ENCODE data around the gene TMC5. TPM values are rescaled to one million over a fixed set of nuclear protein-coding genes. Genes with fewer than 3 reads are reported as not detected.
"Not testable (repeated sequence)": the region's sequence is repeated elsewhere in the genome, so short reads cannot be mapped to it uniquely, and the experiment has no call there.

The TMC5 gene
- polyA plus RNA-seq, 3 donors, result not detected

GRCh38 chr16:19392352-19392751 is 25.3 kb upstream of the TMC5 start:
- H3K9me3 Mint-ChIP-seq, result peaks cover 0 to 22% (median 12%) of the 10 kb centered on the region in 7 donors
- no peaks in the 10 kb centered on the region for H3K36me3 Mint-ChIP-seq
- Histone ChIP-seq H3K79me2 (ENCODE audit: insufficient read depth, low read length) (no peaks in the 10 kb centered on the region), H3K36me3 (replicated peaks in 1 of 2; ENCODE audit: control insufficient read depth in 1 of 2, insufficient read depth in 2 of 2, low read length in 2 of 2) (no peaks in the 10 kb centered on the region), H3K27ac (ENCODE audit: low read depth in 1 of 2, low read length in 2 of 2) (no peak overlapping the region), H3K9me3 (replicated peaks in 1 of 2; ENCODE audit: control insufficient read depth in 1 of 2, insufficient read depth in 1 of 2, low read length in 2 of 2) (peaks cover 4 to 5% of the 10 kb centered on the region in 2 donors), H4K20me1 (ENCODE audit: insufficient read depth, low read length) (no peaks in the 10 kb centered on the region), H3K4me1 (ENCODE audit: control insufficient read depth in 1 of 2, insufficient read depth in 2 of 2, low read length in 2 of 2) (no peaks in the 10 kb centered on the region), H3K4me2 (replicated peaks; ENCODE audit: extremely low read depth, low read length, poor library complexity, severe bottlenecking) (no peak overlapping the region), H2AFZ (ENCODE audit: insufficient read depth, low read depth, low read length, poor library complexity, severe bottlenecking) (no peak overlapping the region), H3K4me3 (replicated peaks in 1 of 3; ENCODE audit: low read depth in 2 of 3, low read length in 3 of 3) (no peak overlapping the region), H3K9ac (ENCODE audit: insufficient read depth, low read length, poor library complexity, severe bottlenecking) (no peak overlapping the region), H3K27me3 (ENCODE audit: control insufficient read depth in 2 of 2, insufficient read depth in 2 of 2, low read length in 2 of 2) (peaks cover 0 to 2% of the 10 kb centered on the region in 2 donors)
- H3K4me3 Mint-ChIP-seq, result no peak overlapping the region
- peaks cover 5 to 16% (median 8%) of the 10 kb centered on the region in 3 donors for H3K27me3 Mint-ChIP-seq (ENCODE audit: low read depth in 3 of 3)
- no peak for DNase-seq
- intact Hi-C loops (cut with micrococcal nuclease), result no loop called here
- WGBS (ENCODE audit: insufficient coverage), result no CpG with 5 or more reads among the region's 2 CpGs
- H3K4me1 Mint-ChIP-seq, result no peaks in the 10 kb centered on the region
- H3K27ac Mint-ChIP-seq, result no peak overlapping the region
- no peak for TF ChIP-seq CTCF (IDR thresholded peaks at IDR 0.05)

GRCh38 chr16:19393226-19394111 is 24.2 kb upstream of the TMC5 start:
- Histone ChIP-seq H3K36me3 (replicated peaks in 1 of 2; ENCODE audit: control insufficient read depth in 1 of 2, insufficient read depth in 2 of 2, low read length in 2 of 2) (no peaks in the 10 kb centered on the region), H3K27me3 (ENCODE audit: control insufficient read depth in 2 of 2, insufficient read depth in 2 of 2, low read length in 2 of 2) (no peaks in the 10 kb centered on the region), H3K4me2 (replicated peaks; ENCODE audit: extremely low read depth, low read length, poor library complexity, severe bottlenecking) (no peak overlapping the region), H3K9me3 (replicated peaks in 1 of 2; ENCODE audit: control insufficient read depth in 1 of 2, insufficient read depth in 1 of 2, low read length in 2 of 2) (peaks cover 0 to 3% of the 10 kb centered on the region in 2 donors), H3K9ac (ENCODE audit: insufficient read depth, low read length, poor library complexity, severe bottlenecking) (no peak overlapping the region), H4K20me1 (ENCODE audit: insufficient read depth, low read length) (no peaks in the 10 kb centered on the region), H3K27ac (ENCODE audit: low read depth in 1 of 2, low read length in 2 of 2) (no peak overlapping the region), H2AFZ (ENCODE audit: insufficient read depth, low read depth, low read length, poor library complexity, severe bottlenecking) (no peak overlapping the region), H3K79me2 (ENCODE audit: insufficient read depth, low read length) (no peaks in the 10 kb centered on the region), H3K4me1 (ENCODE audit: control insufficient read depth in 1 of 2, insufficient read depth in 2 of 2, low read length in 2 of 2) (no peaks in the 10 kb centered on the region), H3K4me3 (replicated peaks in 1 of 3; ENCODE audit: low read depth in 2 of 3, low read length in 3 of 3) (no peak overlapping the region)
- Mint-ChIP-seq H3K27me3 (ENCODE audit: low read depth in 3 of 3) (peaks cover 4 to 13% (median 8%) of the 10 kb centered on the region in 3 donors), H3K4me1 (no peaks in the 10 kb centered on the region), H3K27ac (no peak overlapping the region), H3K4me3 (no peak overlapping the region), H3K36me3 (no peaks in the 10 kb centered on the region), H3K9me3 (peaks cover 0 to 18% (median 9%) of the 10 kb centered on the region in 7 donors)
- no peak for DNase-seq
- intact Hi-C loops (cut with micrococcal nuclease), result no loop called here
- no peak for TF ChIP-seq CTCF (IDR thresholded peaks at IDR 0.05)
- 85% methylated on average over 6 of the region's 13 CpGs for WGBS (ENCODE audit: insufficient coverage)

- not testable (repeated sequence) for H3K27me3 ChIP-seq (ENCODE audit: control insufficient read depth in 2 of 2, insufficient read depth in 2 of 2, low read length in 2 of 2)
Measured at GRCh38 chr16:19395646-19396267, 21.9 kb upstream of the TMC5 start.

More at GRCh38 chr16:19395646-19396267, 21.9 kb upstream of the TMC5 start:
- H3K79me2 ChIP-seq (ENCODE audit: insufficient read depth, low read length); intact Hi-C loops (cut with micrococcal nuclease); H3K9me3 ChIP-seq (replicated peaks in 1 of 2; ENCODE audit: control insufficient read depth in 1 of 2, insufficient read depth in 1 of 2, low read length in 2 of 2); H3K36me3 Mint-ChIP-seq; H2AFZ ChIP-seq (ENCODE audit: insufficient read depth, low read depth, low read length, poor library complexity, severe bottlenecking); H3K36me3 ChIP-seq (replicated peaks in 1 of 2; ENCODE audit: control insufficient read depth in 1 of 2, insufficient read depth in 2 of 2, low read length in 2 of 2); H3K27ac Mint-ChIP-seq; H3K4me1 Mint-ChIP-seq; H3K9ac ChIP-seq (ENCODE audit: insufficient read depth, low read length, poor library complexity, severe bottlenecking); H3K4me3 ChIP-seq (replicated peaks in 1 of 3; ENCODE audit: low read depth in 2 of 3, low read length in 3 of 3); H4K20me1 ChIP-seq (ENCODE audit: insufficient read depth, low read length); H3K4me2 ChIP-seq (replicated peaks; ENCODE audit: extremely low read depth, low read length, poor library complexity, severe bottlenecking); DNase-seq; H3K27ac ChIP-seq (ENCODE audit: low read depth in 1 of 2, low read length in 2 of 2); H3K4me3 Mint-ChIP-seq; H3K4me1 ChIP-seq (ENCODE audit: control insufficient read depth in 1 of 2, insufficient read depth in 2 of 2, low read length in 2 of 2): not testable (repeated sequence)
- peaks cover 2 to 25% (median 14%) of the 10 kb centered on the region in 7 donors for H3K9me3 Mint-ChIP-seq
- H3K27me3 Mint-ChIP-seq (ENCODE audit: low read depth in 3 of 3), result peaks cover 3 to 13% (median 6%) of the 10 kb centered on the region in 3 donors
- WGBS (ENCODE audit: insufficient coverage), result 100% methylated on average over 2 of the region's 4 CpGs

Measured in CD14-positive monocyte (primary cell).